Type B pancreatic cell (in vitro differentiated cells): ENCODE results near the gene PDS5A. TPM values are rescaled to one million over a fixed set of nuclear protein-coding genes. Genes with fewer than 3 reads are reported as not detected.
"Not testable (repeated sequence)": the region's sequence is repeated elsewhere in the genome, so short reads cannot be mapped to it uniquely, and the experiment has no call there.

Experiments used
- DNase-seq: peaks from one replicate; pipeline ENCODE4 v3.0.0; 2021; ENCODE audit warnings: mixed read lengths; ENCODE audit not compliant: unreplicated experiment; ENCODE audit errors: extremely low spot score
- H3K27ac Mint-ChIP-seq: 2 replicates; pipeline ENCODE4 v1.8.0; 2021; ENCODE audit warnings: mild to moderate bottlenecking, mixed read lengths
- H3K27me3 Mint-ChIP-seq: 2 replicates; pipeline ENCODE4 v1.8.0; 2021; ENCODE audit warnings: mixed read lengths
- H3K36me3 Mint-ChIP-seq: 2 replicates; pipeline ENCODE4 v1.8.0; 2021; ENCODE audit warnings: mixed read lengths
- H3K4me1 Mint-ChIP-seq: one replicate; pipeline ENCODE4 v1.8.0; 2021; ENCODE audit warnings: mixed read lengths; ENCODE audit not compliant: unreplicated experiment
- H3K4me3 Mint-ChIP-seq: 2 replicates; pipeline ENCODE4 v1.8.0; 2021; ENCODE audit warnings: mild to moderate bottlenecking, mixed read lengths
- H3K9me3 Mint-ChIP-seq: 2 replicates; pipeline ENCODE4 v1.8.0; 2021; ENCODE audit warnings: mixed read lengths
- total RNA-seq: library from RNA; stranded (reverse); gene quantifications from 2 replicates; pipeline ENCODE4 v1.2.1, GENCODE V29; 2021; ENCODE audit warnings: low replicate concordance
- TF ChIP-seq, protein P1 (sequence below): fragments of 200-600 bp; sonication (generic); conservative IDR thresholded peaks from 2 replicates; pipeline ENCODE4 v1.5.0; 2021; ENCODE audit warnings: antibody characterized with exemption, mild to moderate bottlenecking

Gene PDS5A
- total RNA-seq, 1 donor from 2014 or later: 73.3 TPM

DNA sequence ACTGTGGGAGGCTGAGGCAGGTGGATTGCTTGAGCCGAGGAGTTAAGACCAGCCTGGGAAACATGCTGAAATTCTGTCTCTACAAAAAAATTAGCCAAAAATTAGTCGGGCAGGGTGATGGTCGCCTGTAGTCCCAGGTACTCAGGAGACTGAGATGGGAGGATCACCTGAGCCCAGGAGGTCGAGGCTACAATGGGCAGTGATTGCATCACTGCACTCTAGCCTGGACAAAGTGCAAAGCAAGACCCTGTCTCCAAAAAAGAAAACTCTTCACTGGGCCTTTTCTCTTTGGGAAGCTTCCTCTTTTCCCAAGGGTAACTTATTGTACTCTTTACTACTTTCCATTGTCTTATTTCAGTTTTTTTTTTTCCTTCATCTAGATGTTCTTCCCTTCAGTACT, 190.9 kb downstream of the PDS5A start:
- H3K4me1 Mint-ChIP-seq: no peaks in the 10 kb centered on the region
- H3K27me3 Mint-ChIP-seq: no peaks in the 10 kb centered on the region
- peak; percentile 10 for DNase-seq
- H3K36me3 Mint-ChIP-seq: no peaks in the 10 kb centered on the region
- TF ChIP-seq, protein P1, sequence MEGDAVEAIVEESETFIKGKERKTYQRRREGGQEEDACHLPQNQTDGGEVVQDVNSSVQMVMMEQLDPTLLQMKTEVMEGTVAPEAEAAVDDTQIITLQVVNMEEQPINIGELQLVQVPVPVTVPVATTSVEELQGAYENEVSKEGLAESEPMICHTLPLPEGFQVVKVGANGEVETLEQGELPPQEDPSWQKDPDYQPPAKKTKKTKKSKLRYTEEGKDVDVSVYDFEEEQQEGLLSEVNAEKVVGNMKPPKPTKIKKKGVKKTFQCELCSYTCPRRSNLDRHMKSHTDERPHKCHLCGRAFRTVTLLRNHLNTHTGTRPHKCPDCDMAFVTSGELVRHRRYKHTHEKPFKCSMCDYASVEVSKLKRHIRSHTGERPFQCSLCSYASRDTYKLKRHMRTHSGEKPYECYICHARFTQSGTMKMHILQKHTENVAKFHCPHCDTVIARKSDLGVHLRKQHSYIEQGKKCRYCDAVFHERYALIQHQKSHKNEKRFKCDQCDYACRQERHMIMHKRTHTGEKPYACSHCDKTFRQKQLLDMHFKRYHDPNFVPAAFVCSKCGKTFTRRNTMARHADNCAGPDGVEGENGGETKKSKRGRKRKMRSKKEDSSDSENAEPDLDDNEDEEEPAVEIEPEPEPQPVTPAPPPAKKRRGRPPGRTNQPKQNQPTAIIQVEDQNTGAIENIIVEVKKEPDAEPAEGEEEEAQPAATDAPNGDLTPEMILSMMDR: no peak
- H3K27ac Mint-ChIP-seq: peak overlapping the region; percentile 18
- H3K4me3 Mint-ChIP-seq: no peak overlapping the region
- H3K9me3 Mint-ChIP-seq: no peaks in the 10 kb centered on the region

DNA sequence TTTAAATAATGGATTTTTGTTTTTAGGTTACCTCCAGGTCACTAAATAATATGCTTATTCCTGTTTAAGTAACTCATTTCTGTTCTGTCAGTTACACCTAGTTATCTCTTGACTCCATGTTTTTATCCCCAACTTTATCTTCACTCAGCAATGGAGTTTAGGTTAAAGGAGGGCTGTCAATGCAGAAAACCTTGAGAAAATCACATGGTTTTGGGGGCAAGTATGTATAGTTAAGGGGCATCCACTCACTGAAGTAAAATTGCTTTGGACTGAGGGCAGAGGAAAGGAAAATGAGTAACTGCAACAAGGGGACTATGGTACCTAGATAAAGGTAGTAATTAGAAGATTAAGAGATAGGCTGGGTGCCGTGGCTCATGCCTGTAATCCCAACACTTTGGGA, 192.6 kb downstream of the PDS5A start:
- H3K27ac Mint-ChIP-seq: no peak overlapping the region
- TF ChIP-seq, protein P1: no peak
- H3K9me3 Mint-ChIP-seq: no peaks in the 10 kb centered on the region
- H3K4me1 Mint-ChIP-seq: no peaks in the 10 kb centered on the region
- H3K27me3 Mint-ChIP-seq: no peaks in the 10 kb centered on the region
- DNase-seq: no peak
- H3K36me3 Mint-ChIP-seq: peaks cover 3% of the 10 kb centered on the region
- H3K4me3 Mint-ChIP-seq: no peak overlapping the region

- not testable (repeated sequence) for H3K27ac Mint-ChIP-seq, DNase-seq
Observed at GRCh38 chr4:39781988-39782387, 195.7 kb downstream of the PDS5A start.

More at GRCh38 chr4:39781988-39782387, 195.7 kb downstream of the PDS5A start:
- H3K4me3 Mint-ChIP-seq, H3K27me3 Mint-ChIP-seq, H3K9me3 Mint-ChIP-seq, H3K4me1 Mint-ChIP-seq: not testable (repeated sequence)
- peaks cover 14% of the 10 kb centered on the region for H3K36me3 Mint-ChIP-seq

Other genes starting within 250 kb of the PDS5A start
- 23.5 and 33.0 TPM in 2 replicates for gene N4BP2, start 78.9 kb upstream of the PDS5A start, total RNA-seq
- gene RHOH, start 219.1 kb upstream of the PDS5A start, total RNA-seq: 3.1 and 5.4 TPM in 2 replicates